GM20000 (cell line): ENCODE results near the gene KRT15.

Experiments
- DNase-seq: peaks from one replicate; pipeline ENCODE4 v3.0.0; 2012; ENCODE audit warnings: low spot score
- CTCF ChIP-seq: IDR thresholded peaks from 2 replicates; pipeline ENCODE4 v1.5.1; 2012; ENCODE audit warnings: mild to moderate bottlenecking, control low read depth; ENCODE audit errors: extremely low read depth, missing control alignments

Gene KRT15

GRCh38 chr17:41532947-41533570 lies 14.4 kb upstream of the KRT15 start:
- TF ChIP-seq CTCF: no peak
- no peak for DNase-seq

- no peak for TF ChIP-seq CTCF
- no peak for DNase-seq
These were observed 13.3 kb upstream of the KRT15 start for GRCh38 chr17:41531993-41532392.

- no peak for DNase-seq
- no peak for TF ChIP-seq CTCF
These were observed 11.7 kb upstream of the KRT15 start for GRCh38 chr17:41530062-41531048.

- no peak for TF ChIP-seq CTCF
- no peak for DNase-seq
These were observed 10.8 kb upstream of the KRT15 start for GRCh38 chr17:41529491-41529915.

GRCh38 chr17:41528959-41529353 lies 10.3 kb upstream of the KRT15 start:
- DNase-seq: no peak
- no peak for TF ChIP-seq CTCF

GRCh38 chr17:41527063-41528023 lies 8.7 kb upstream of the KRT15 start:
- no peak for TF ChIP-seq CTCF
- no peak for DNase-seq
